ENCODE data around the gene ST8SIA4. TPM values are rescaled to one million over a fixed set of nuclear protein-coding genes. Genes with fewer than 3 reads are reported as not detected.
A peak's percentile ranks its signal among the peaks of the same experiment; 100 is the strongest.

Gene ST8SIA4
- polyA plus RNA-seq, 3 donors: 12.4 to 36.4 (median 30.7) TPM

- Mint-ChIP-seq H3K4me1 (peaks cover 42% of the 10 kb centered on the region), H3K4me3 (no peak overlapping the region), H3K9me3 (peaks cover 0 to 5% (median 0%) of the 10 kb centered on the region in 7 donors), H3K27ac (peak overlapping the region; percentile 79 to 91 (median 85)), H3K36me3 (peaks cover 30 to 38% of the 10 kb centered on the region in 2 donors), H3K27me3 (ENCODE audit: low read depth in 3 of 3) (no peaks in the 10 kb centered on the region)
- DNase-seq: no peak
- peaks cover 23 to 34% of the 10 kb centered on the region in 2 donors for H3K4me1 ChIP-seq (ENCODE audit: control insufficient read depth in 1 of 2, insufficient read depth in 2 of 2, low read length in 2 of 2)
- H3K27ac ChIP-seq (ENCODE audit: low read depth in 1 of 2, low read length in 2 of 2): peak overlapping the region in 1 of 2 donors; percentile 80
- no peaks in the 10 kb centered on the region for H3K9me3 ChIP-seq (replicated peaks in 1 of 2; ENCODE audit: control insufficient read depth in 1 of 2, insufficient read depth in 1 of 2, low read length in 2 of 2)
- peak overlapping the region; percentile 53 for H3K4me2 ChIP-seq (replicated peaks; ENCODE audit: extremely low read depth, low read length, poor library complexity, severe bottlenecking)
- H4K20me1 ChIP-seq (ENCODE audit: insufficient read depth, low read length): no peaks in the 10 kb centered on the region
- no peak overlapping the region for H2AFZ ChIP-seq (ENCODE audit: insufficient read depth, low read depth, low read length, poor library complexity, severe bottlenecking)
- peaks cover 16 to 37% of the 10 kb centered on the region in 2 donors for H3K36me3 ChIP-seq (replicated peaks in 1 of 2; ENCODE audit: control insufficient read depth in 1 of 2, insufficient read depth in 2 of 2, low read length in 2 of 2)
- peak overlapping the region in 1 of 3 experiments; percentile 46 for H3K4me3 ChIP-seq (replicated peaks in 1 of 3; ENCODE audit: low read depth in 2 of 3, low read length in 3 of 3)
- no peaks in the 10 kb centered on the region for H3K27me3 ChIP-seq (ENCODE audit: control insufficient read depth in 2 of 2, insufficient read depth in 2 of 2, low read length in 2 of 2)
- H3K79me2 ChIP-seq (ENCODE audit: insufficient read depth, low read length): peaks cover 38% of the 10 kb centered on the region
- no peak overlapping the region for H3K9ac ChIP-seq (ENCODE audit: insufficient read depth, low read length, poor library complexity, severe bottlenecking)
- no peak for TF ChIP-seq CTCF (IDR thresholded peaks at IDR 0.05)
- intact Hi-C loops (cut with micrococcal nuclease): no loop called here
These were observed 49.5 kb downstream of the ST8SIA4 start for GRCh38 chr5:100853582-100853981.

- Histone ChIP-seq H3K4me3 (replicated peaks in 1 of 3; ENCODE audit: low read depth in 2 of 3, low read length in 3 of 3) (peak overlapping the region in 1 of 3 experiments; percentile 46), H3K79me2 (ENCODE audit: insufficient read depth, low read length) (peaks cover 33% of the 10 kb centered on the region), H3K4me2 (replicated peaks; ENCODE audit: extremely low read depth, low read length, poor library complexity, severe bottlenecking) (peak overlapping the region; percentile 53), H3K27me3 (ENCODE audit: control insufficient read depth in 2 of 2, insufficient read depth in 2 of 2, low read length in 2 of 2) (no peaks in the 10 kb centered on the region), H3K27ac (ENCODE audit: low read depth in 1 of 2, low read length in 2 of 2) (peak overlapping the region in 1 of 2 donors; percentile 80), H3K9me3 (replicated peaks in 1 of 2; ENCODE audit: control insufficient read depth in 1 of 2, insufficient read depth in 1 of 2, low read length in 2 of 2) (no peaks in the 10 kb centered on the region), H4K20me1 (ENCODE audit: insufficient read depth, low read length) (no peaks in the 10 kb centered on the region), H3K4me1 (ENCODE audit: control insufficient read depth in 1 of 2, insufficient read depth in 2 of 2, low read length in 2 of 2) (peaks cover 23 to 34% of the 10 kb centered on the region in 2 donors), H3K9ac (ENCODE audit: insufficient read depth, low read length, poor library complexity, severe bottlenecking) (no peak overlapping the region), H3K36me3 (replicated peaks in 1 of 2; ENCODE audit: control insufficient read depth in 1 of 2, insufficient read depth in 2 of 2, low read length in 2 of 2) (peaks cover 16 to 37% of the 10 kb centered on the region in 2 donors), H2AFZ (ENCODE audit: insufficient read depth, low read depth, low read length, poor library complexity, severe bottlenecking) (no peak overlapping the region)
- WGBS (ENCODE audit: insufficient coverage): 0% methylated on average over 1 of the region's 3 CpGs
- no peak for TF ChIP-seq CTCF (IDR thresholded peaks at IDR 0.05)
- H3K36me3 Mint-ChIP-seq: peaks cover 27 to 36% of the 10 kb centered on the region in 2 donors
- H3K27me3 Mint-ChIP-seq (ENCODE audit: low read depth in 3 of 3): no peaks in the 10 kb centered on the region
- H3K4me1 Mint-ChIP-seq: peaks cover 42% of the 10 kb centered on the region
- intact Hi-C loops (cut with micrococcal nuclease): no loop called here
- peaks cover 0 to 5% (median 0%) of the 10 kb centered on the region in 7 donors for H3K9me3 Mint-ChIP-seq
- peak overlapping the region; percentile 79 to 91 (median 85) for H3K27ac Mint-ChIP-seq
- peak; percentile 53 to 71 (median 62) for DNase-seq
- H3K4me3 Mint-ChIP-seq: peak overlapping the region; percentile 3 to 57
These were observed 50.1 kb downstream of the ST8SIA4 start for GRCh38 chr5:100852988-100853449.
